ENCODE data around the gene PARD3B.

Gene PARD3B

GRCh38 chr2:205375461-205376448, 830.5 kb downstream of the PARD3B start:
- no peak overlapping the region for H3K4me3 ChIP-seq (ENCODE audit: severe bottlenecking)
- no peaks in the 10 kb centered on the region for H3K27me3 ChIP-seq (ENCODE audit: insufficient read depth, poor library complexity, severe bottlenecking)
- H3K27ac ChIP-seq (ENCODE audit: poor library complexity, severe bottlenecking) = no peak overlapping the region
- no peaks in the 10 kb centered on the region for H3K4me1 ChIP-seq (ENCODE audit: insufficient read depth, poor library complexity, severe bottlenecking)
- DNase-seq (ENCODE audit: low spot score) = no peak
- no peak for TF ChIP-seq CTCF (IDR thresholded peaks at IDR 0.05; ENCODE audit: poor library complexity, severe bottlenecking)
- no peak for ATAC-seq (ENCODE audit: low read depth)
- H3K36me3 ChIP-seq (ENCODE audit: low read depth) = no peaks in the 10 kb centered on the region
- no peaks in the 10 kb centered on the region for H3K9me3 ChIP-seq (ENCODE audit: severe bottlenecking)

GRCh38 chr2:205377324-205377723, 832.0 kb downstream of the PARD3B start:
- DNase-seq (ENCODE audit: low spot score) (no peak), ATAC-seq (ENCODE audit: low read depth) (no peak)
- Histone ChIP-seq H3K27me3 (ENCODE audit: insufficient read depth, poor library complexity, severe bottlenecking) (no peaks in the 10 kb centered on the region), H3K4me1 (ENCODE audit: insufficient read depth, poor library complexity, severe bottlenecking) (no peaks in the 10 kb centered on the region), H3K9me3 (ENCODE audit: severe bottlenecking) (no peaks in the 10 kb centered on the region), H3K4me3 (ENCODE audit: severe bottlenecking) (no peak overlapping the region), H3K36me3 (ENCODE audit: low read depth) (no peaks in the 10 kb centered on the region), H3K27ac (ENCODE audit: poor library complexity, severe bottlenecking) (no peak overlapping the region)
- TF ChIP-seq CTCF (IDR thresholded peaks at IDR 0.05; ENCODE audit: poor library complexity, severe bottlenecking) = no peak

- no peak overlapping the region for H3K27ac ChIP-seq (ENCODE audit: poor library complexity, severe bottlenecking)
- TF ChIP-seq CTCF (IDR thresholded peaks at IDR 0.05; ENCODE audit: poor library complexity, severe bottlenecking) = no peak
- no peak for DNase-seq (ENCODE audit: low spot score)
Measured at GRCh38 chr2:205383601-205384000, 838.3 kb downstream of the PARD3B start.

GRCh38 chr2:205386109-205386508, 840.8 kb downstream of the PARD3B start:
- no peak overlapping the region for H3K4me3 ChIP-seq (ENCODE audit: severe bottlenecking)
- no peak for DNase-seq (ENCODE audit: low spot score)
- no peak overlapping the region for H3K27ac ChIP-seq (ENCODE audit: poor library complexity, severe bottlenecking)
- no peaks in the 10 kb centered on the region for H3K36me3 ChIP-seq (ENCODE audit: low read depth)
- no peak for TF ChIP-seq CTCF (IDR thresholded peaks at IDR 0.05; ENCODE audit: poor library complexity, severe bottlenecking)
- no peak for ATAC-seq (ENCODE audit: low read depth)
- H3K4me1 ChIP-seq (ENCODE audit: insufficient read depth, poor library complexity, severe bottlenecking) = no peaks in the 10 kb centered on the region
- H3K9me3 ChIP-seq (ENCODE audit: severe bottlenecking) = no peaks in the 10 kb centered on the region
- no peaks in the 10 kb centered on the region for H3K27me3 ChIP-seq (ENCODE audit: insufficient read depth, poor library complexity, severe bottlenecking)

More at GRCh38 chr2:205383601-205384000, 838.3 kb downstream of the PARD3B start:
- Histone ChIP-seq H3K9me3 (ENCODE audit: severe bottlenecking) (no peaks in the 10 kb centered on the region), H3K4me1 (ENCODE audit: insufficient read depth, poor library complexity, severe bottlenecking) (no peaks in the 10 kb centered on the region), H3K36me3 (ENCODE audit: low read depth) (no peaks in the 10 kb centered on the region), H3K27me3 (ENCODE audit: insufficient read depth, poor library complexity, severe bottlenecking) (no peaks in the 10 kb centered on the region), H3K4me3 (ENCODE audit: severe bottlenecking) (no peak overlapping the region)
- ATAC-seq (ENCODE audit: low read depth) = no peak
